SU-DHL-6 (cell line): ENCODE measurements around the gene TMED9.

ENCODE experiments used
- EZH2phosphoT487 ChIP-seq: fragments of 200-600 bp; sonication (generic), shearing (Covaris generic); conservative IDR thresholded peaks from 2 replicates; pipeline ENCODE4 v1.6.1; 2018; ENCODE audit warnings: mild to moderate bottlenecking, antibody characterized with exemption, low read length, moderate library complexity, mixed read lengths
- TF ChIP-seq, protein P1 (sequence below): fragments of 200-600 bp; sonication (generic); IDR thresholded peaks from one replicate; pipeline ENCODE4 v1.5.1; 2017; ENCODE audit warnings: antibody characterized with exemption, mild to moderate bottlenecking, low read length, moderate library complexity; ENCODE audit not compliant: insufficient read depth, poor library complexity, severe bottlenecking

- TF ChIP-seq, protein P1, sequence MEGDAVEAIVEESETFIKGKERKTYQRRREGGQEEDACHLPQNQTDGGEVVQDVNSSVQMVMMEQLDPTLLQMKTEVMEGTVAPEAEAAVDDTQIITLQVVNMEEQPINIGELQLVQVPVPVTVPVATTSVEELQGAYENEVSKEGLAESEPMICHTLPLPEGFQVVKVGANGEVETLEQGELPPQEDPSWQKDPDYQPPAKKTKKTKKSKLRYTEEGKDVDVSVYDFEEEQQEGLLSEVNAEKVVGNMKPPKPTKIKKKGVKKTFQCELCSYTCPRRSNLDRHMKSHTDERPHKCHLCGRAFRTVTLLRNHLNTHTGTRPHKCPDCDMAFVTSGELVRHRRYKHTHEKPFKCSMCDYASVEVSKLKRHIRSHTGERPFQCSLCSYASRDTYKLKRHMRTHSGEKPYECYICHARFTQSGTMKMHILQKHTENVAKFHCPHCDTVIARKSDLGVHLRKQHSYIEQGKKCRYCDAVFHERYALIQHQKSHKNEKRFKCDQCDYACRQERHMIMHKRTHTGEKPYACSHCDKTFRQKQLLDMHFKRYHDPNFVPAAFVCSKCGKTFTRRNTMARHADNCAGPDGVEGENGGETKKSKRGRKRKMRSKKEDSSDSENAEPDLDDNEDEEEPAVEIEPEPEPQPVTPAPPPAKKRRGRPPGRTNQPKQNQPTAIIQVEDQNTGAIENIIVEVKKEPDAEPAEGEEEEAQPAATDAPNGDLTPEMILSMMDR = no peak
- no peak for TF ChIP-seq EZH2phosphoT487
Measured at GRCh38 chr5:177601577-177602457, 9.8 kb downstream of the TMED9 start.
